Chondrocyte (in vitro differentiated cells): ENCODE results near the gene DDX31. TPM values are rescaled to one million over a fixed set of nuclear protein-coding genes. Genes with fewer than 3 reads are reported as not detected.

ENCODE experiments used
- DNase-seq: peaks from one replicate; pipeline ENCODE4 v3.0.0; 2021; ENCODE audit warnings: mixed read lengths, low spot score
- H3K27ac Mint-ChIP-seq: one replicate; pipeline ENCODE4 v1.8.0; 2021; ENCODE audit warnings: mild to moderate bottlenecking, moderate library complexity, mixed read lengths; ENCODE audit not compliant: unreplicated experiment
- H3K27me3 Mint-ChIP-seq: 2 replicates; pipeline ENCODE4 v1.8.0; 2021; ENCODE audit warnings: low read depth, mixed read lengths
- H3K36me3 Mint-ChIP-seq: 2 replicates; pipeline ENCODE4 v1.8.0; 2021; ENCODE audit warnings: low read depth, mixed read lengths
- H3K4me1 Mint-ChIP-seq: 2 replicates; pipeline ENCODE4 v1.8.0; 2021; ENCODE audit warnings: low read depth, mild to moderate bottlenecking, mixed read lengths
- H3K4me3 Mint-ChIP-seq: one replicate; pipeline ENCODE4 v1.8.0; 2021; ENCODE audit warnings: mild to moderate bottlenecking, moderate library complexity, mixed read lengths; ENCODE audit not compliant: unreplicated experiment
- H3K9me3 Mint-ChIP-seq: 2 replicates; pipeline ENCODE4 v1.8.0; 2021; ENCODE audit warnings: low read depth, mixed read lengths
- CTCF ChIP-seq: fragments of 200-600 bp; sonication (generic); IDR thresholded peaks from 2 replicates; pipeline ENCODE4 v1.5.0; 2021; ENCODE audit warnings: antibody characterized with exemption, mild to moderate bottlenecking, moderate library complexity
- total RNA-seq: library from RNA; stranded (reverse); gene quantifications from 3 replicates; pipeline ENCODE4 v1.2.1, GENCODE V29; 2021

DDX31 gene
- total RNA-seq, 1 donor from 2014 or later, result 11.9 TPM

GRCh38 chr9:132628746-132629145 lies 41.0 kb downstream of the DDX31 start:
- Mint-ChIP-seq H3K27me3 (no peaks in the 10 kb centered on the region), H3K36me3 (peaks cover 41% of the 10 kb centered on the region), H3K4me3 (no peak overlapping the region)

DNA sequence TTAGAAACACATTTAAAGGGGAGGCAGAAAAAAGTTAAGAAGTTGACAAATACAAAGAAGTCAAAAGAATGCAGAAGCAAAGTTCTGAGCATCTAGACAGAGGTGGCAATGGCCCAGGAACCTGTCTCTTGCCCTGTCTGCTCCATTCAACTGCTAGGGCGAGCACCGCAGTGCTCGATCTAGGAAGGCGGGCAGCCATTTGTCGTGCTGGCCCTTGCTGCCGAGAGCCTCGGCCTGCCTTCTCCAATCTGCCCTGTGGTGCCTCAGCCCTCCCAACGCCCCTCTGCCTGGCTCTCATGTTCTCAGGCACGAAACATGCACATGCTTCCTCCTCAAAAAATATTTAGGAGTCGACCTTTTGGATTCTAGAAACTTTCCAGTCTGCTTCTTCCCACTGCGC lies 42.2 kb downstream of the DDX31 start:
- TF ChIP-seq CTCF, result no peak
- H3K27ac Mint-ChIP-seq, result no peak overlapping the region
- H3K4me1 Mint-ChIP-seq, result peaks cover 6% of the 10 kb centered on the region
- no peak overlapping the region for H3K4me3 Mint-ChIP-seq
- peaks cover 40% of the 10 kb centered on the region for H3K36me3 Mint-ChIP-seq
- H3K27me3 Mint-ChIP-seq, result no peaks in the 10 kb centered on the region
- DNase-seq, result no peak
- H3K9me3 Mint-ChIP-seq, result no peaks in the 10 kb centered on the region

More at GRCh38 chr9:132628746-132629145, 41.0 kb downstream of the DDX31 start:
- Mint-ChIP-seq H3K9me3 (no peaks in the 10 kb centered on the region), H3K27ac (no peak overlapping the region), H3K4me1 (peaks cover 6% of the 10 kb centered on the region)
- no peak for DNase-seq
- no peak for TF ChIP-seq CTCF

- Mint-ChIP-seq H3K4me1 (peaks cover 10% of the 10 kb centered on the region), H3K27ac (no peak overlapping the region), H3K27me3 (no peaks in the 10 kb centered on the region), H3K36me3 (peaks cover 40% of the 10 kb centered on the region), H3K9me3 (no peaks in the 10 kb centered on the region), H3K4me3 (no peak overlapping the region)
- DNase-seq, result no peak
- no peak for TF ChIP-seq CTCF
These were observed 42.7 kb downstream of the DDX31 start for GRCh38 chr9:132627106-132627505.

GRCh38 chr9:132626285-132626684 lies 43.5 kb downstream of the DDX31 start:
- peaks cover 8% of the 10 kb centered on the region for H3K4me1 Mint-ChIP-seq
- DNase-seq, result no peak
- no peak for TF ChIP-seq CTCF
- no peak overlapping the region for H3K4me3 Mint-ChIP-seq
- H3K9me3 Mint-ChIP-seq, result no peaks in the 10 kb centered on the region
- H3K27me3 Mint-ChIP-seq, result no peaks in the 10 kb centered on the region
- peaks cover 39% of the 10 kb centered on the region for H3K36me3 Mint-ChIP-seq
- no peak overlapping the region for H3K27ac Mint-ChIP-seq

- no peak for DNase-seq
- no peaks in the 10 kb centered on the region for H3K9me3 Mint-ChIP-seq
- peaks cover 30% of the 10 kb centered on the region for H3K36me3 Mint-ChIP-seq
- no peaks in the 10 kb centered on the region for H3K27me3 Mint-ChIP-seq
- H3K4me3 Mint-ChIP-seq, result no peak overlapping the region
- TF ChIP-seq CTCF, result no peak
- H3K4me1 Mint-ChIP-seq, result peaks cover 6% of the 10 kb centered on the region
- H3K27ac Mint-ChIP-seq, result no peak overlapping the region
These were observed 47.6 kb downstream of the DDX31 start for GRCh38 chr9:132622159-132622558.
